CD4-positive, alpha-beta T cell treated with Interleukin-17A for 1 hour (primary cell): ENCODE measurements around the gene CSF1.

Experiments
- DNase-seq: peaks from one replicate; pipeline ENCODE4 v3.0.0-alpha.2; 2020

Gene CSF1

GRCh38 chr1:109923946-109924275, 13.3 kb downstream of the CSF1 start:
- no peak for DNase-seq

GRCh38 chr1:109924316-109924715, 13.7 kb downstream of the CSF1 start:
- no peak for DNase-seq

- no peak for DNase-seq
These were observed 14.7 kb downstream of the CSF1 start for GRCh38 chr1:109925159-109925990.

GRCh38 chr1:109926662-109927300, 16.1 kb downstream of the CSF1 start:
- no peak for DNase-seq

- no peak for DNase-seq
These were observed 16.7 kb downstream of the CSF1 start for GRCh38 chr1:109927356-109927755.

GRCh38 chr1:109927911-109928321, 17.3 kb downstream of the CSF1 start:
- DNase-seq = no peak

- no peak for DNase-seq
These were observed 18.0 kb downstream of the CSF1 start for GRCh38 chr1:109928591-109929111.

GRCh38 chr1:109929170-109929569, 18.5 kb downstream of the CSF1 start:
- DNase-seq = no peak

- no peak for DNase-seq
These were observed 19.1 kb downstream of the CSF1 start for GRCh38 chr1:109929588-109930251.

GRCh38 chr1:109930252-109930993, 19.8 kb downstream of the CSF1 start:
- DNase-seq = no peak

GRCh38 chr1:109931189-109931731, 20.6 kb downstream of the CSF1 start:
- DNase-seq = no peak

GRCh38 chr1:109931911-109932636, 21.4 kb downstream of the CSF1 start:
- DNase-seq = no peak

GRCh38 chr1:109932679-109933078, 22.0 kb downstream of the CSF1 start:
- DNase-seq = no peak

GRCh38 chr1:109933856-109934711, 23.4 kb downstream of the CSF1 start:
- DNase-seq = no peak

- no peak for DNase-seq
These were observed 24.8 kb downstream of the CSF1 start for GRCh38 chr1:109935451-109935900.

- no peak for DNase-seq
These were observed 27.1 kb downstream of the CSF1 start for GRCh38 chr1:109937738-109938137.

GRCh38 chr1:109938556-109938955, 27.9 kb downstream of the CSF1 start:
- DNase-seq = no peak

- no peak for DNase-seq
These were observed 31.8 kb downstream of the CSF1 start for GRCh38 chr1:109942434-109942833.

- no peak for DNase-seq
These were observed 33.9 kb downstream of the CSF1 start for GRCh38 chr1:109944541-109944940.

- no peak for DNase-seq
These were observed 35.9 kb downstream of the CSF1 start for GRCh38 chr1:109946511-109946910.
